GM21723 (cell line): ENCODE results near the gene BHLHE23.

Experiments used
- ATAC-seq: cut with Tn5 transposase; IDR thresholded peaks from one replicate; pipeline ENCODE4 v1.9.1; 2021; ENCODE audit warnings: mild to moderate bottlenecking, moderate library complexity; ENCODE audit not compliant: unreplicated experiment

The BHLHE23 gene

DNA sequence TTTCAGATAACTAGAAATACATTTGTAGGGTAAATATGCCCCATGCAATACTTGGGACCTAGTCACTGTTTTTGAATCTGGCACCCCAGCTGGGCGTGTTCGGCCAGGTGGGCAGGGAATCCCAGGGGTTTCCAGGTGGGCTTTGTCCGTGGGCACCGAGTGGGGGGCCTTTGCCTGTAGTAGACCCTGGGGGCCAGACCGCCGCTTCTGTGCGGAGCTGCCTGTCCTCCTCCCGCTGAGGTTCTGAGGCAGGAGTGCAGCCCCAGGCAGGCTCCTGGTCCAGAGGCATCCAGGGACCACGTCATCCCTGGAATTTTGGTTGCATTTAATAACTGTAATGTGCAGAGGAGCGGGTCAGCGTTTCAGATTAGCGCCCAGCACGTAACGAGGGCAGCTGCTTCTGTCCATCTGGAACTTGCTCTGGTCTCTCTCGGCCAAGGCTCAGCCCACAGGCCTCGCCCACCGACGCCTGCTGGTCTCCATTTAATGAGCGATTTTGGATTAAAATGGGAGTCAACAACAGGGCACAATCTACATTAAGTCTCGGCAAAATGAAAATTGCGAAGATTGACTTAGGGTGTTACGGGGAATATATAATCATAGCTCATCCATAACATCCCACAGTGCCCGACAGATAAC is 12.8 kb downstream of the BHLHE23 start:
- no peak for ATAC-seq

DNA sequence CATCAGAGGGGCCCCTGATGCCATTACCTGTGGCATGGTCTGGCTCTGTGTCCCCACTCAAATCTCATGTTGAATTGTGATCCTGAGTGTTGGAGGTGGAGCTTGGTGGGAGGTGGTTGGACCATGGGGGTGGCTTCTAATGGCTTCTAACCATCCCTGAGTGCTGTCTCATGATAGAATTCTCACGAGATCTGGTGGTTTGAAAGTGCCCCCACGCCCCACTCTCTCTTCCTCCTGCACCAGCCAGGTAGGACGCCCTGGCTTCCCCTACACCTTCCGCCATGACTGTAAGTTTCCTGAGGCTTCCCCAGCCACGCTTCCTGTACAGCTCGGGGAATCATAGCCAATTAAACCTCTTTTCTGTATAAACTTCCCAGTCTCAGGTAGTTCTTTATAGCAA is 14.9 kb downstream of the BHLHE23 start:
- no peak for ATAC-seq

DNA sequence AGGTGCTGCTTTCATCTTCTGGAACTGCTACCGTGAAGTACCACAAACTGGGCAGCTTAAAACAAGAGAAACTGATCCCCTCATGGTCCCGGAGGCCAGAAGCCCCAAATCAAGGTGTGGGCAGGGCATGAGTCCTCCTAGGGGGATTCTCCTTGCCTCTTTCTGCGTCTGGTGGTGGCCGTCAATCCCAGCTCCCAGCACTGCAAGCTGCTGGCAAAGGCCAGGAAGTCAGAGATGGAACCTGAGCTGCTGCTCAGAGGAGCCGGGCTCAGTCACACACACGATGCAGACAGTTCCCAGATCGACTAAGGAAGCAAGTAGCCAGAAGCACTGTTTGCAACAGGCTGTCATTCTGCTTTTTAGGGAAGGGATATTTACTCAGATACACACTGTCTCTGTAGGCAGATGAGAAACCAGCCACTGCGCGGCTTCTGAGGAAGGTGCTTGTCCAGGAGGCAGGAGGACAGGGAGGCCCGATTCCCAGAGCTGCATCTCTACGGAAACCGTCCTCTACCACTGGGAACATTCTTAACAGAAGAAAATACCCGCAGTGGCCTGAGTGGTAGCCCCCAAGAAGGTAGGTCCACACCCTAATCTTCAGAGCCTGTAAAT is 15.5 kb downstream of the BHLHE23 start:
- no peak for ATAC-seq

DNA sequence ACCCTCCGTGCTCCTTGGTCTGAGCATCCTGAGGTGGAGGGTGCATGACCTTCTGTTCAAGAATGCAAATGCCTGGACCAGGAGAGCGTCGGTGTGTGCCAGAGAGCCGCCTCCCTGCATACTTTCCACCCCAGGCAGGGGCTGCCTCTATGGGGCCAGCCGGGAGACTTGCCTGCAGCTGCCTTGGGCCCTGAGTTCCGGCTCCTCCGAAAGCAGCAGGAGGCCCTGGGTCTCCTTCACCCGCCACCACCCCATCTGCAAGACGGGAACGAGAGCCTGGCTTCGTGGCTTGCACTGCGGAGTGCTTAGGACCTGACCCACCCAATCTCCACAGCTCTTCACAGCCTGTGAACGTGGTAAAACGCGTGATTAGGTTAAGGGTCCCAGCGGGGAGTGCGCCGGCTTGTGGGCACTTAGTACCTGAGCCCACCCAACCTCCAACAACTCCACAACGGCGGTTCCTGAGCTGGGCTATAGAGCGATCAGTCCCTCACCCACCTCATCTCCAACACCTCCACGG is 16.4 kb downstream of the BHLHE23 start:
- ATAC-seq, result no peak

DNA sequence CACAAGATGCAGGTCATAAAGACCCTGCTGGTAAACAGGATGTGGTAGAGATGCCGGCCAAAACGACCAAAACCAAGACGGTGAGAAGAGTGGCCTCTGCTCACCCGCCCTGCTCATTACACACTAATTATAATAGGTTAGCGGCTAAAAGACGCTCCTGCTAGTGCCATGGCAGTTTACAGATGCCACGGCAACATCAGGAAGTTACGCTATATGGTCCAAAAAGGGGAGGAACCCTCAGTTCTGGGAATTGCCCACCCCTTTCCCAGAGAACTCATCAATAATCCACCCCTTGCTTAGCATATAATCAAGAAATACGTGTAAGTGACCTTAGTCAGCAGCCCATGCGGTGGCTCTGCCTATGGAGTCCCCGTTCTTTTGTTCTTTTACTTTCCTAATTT is 17.6 kb downstream of the BHLHE23 start:
- ATAC-seq, result no peak

DNA sequence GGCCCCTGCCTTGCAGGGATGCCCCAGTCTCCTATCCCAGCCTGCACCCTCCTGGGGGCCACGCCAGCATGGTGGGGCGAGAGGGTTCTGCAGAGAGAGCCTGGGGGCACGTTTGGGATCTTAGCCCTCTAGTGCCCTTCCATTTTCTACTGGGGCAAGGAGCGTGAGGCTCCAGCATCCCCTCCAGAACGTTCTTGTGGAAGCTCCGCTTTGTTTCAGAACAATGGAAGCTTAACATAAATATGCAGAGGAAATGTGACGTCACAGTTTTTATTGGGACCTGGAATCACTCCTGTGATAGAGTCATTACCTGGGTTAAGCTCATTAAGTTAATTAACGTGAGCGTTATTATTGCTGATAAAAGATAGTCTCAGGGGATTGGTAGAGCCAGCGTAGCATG is 19.6 kb downstream of the BHLHE23 start:
- no peak for ATAC-seq

DNA sequence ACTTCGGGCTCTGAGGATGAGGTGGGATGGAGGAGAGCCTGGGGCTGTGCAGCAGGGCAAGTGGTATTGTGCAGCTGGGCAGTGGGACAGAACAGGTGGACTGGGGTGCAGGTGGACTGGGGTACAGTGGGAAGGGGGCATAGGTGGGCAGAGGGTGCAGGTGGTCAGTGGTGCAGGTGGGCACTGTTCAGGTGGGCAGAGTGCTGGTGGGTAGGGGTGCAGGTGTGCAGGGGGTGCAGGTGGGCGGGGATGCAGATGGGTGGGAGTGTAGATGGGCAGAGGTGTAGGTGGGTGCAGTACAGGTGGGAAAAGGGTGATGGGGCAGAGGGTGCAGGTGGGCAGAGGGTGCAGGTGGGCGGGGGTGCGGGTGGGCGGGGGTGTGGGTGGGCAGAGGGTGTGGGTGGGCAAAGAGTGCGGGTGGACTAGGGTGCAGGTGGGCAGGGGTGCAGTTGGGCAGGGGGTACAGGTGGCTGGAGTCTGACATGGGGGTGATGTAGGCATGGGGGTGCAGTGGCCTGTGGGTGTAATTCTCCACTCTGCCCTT is 20.4 kb downstream of the BHLHE23 start:
- no peak for ATAC-seq

DNA sequence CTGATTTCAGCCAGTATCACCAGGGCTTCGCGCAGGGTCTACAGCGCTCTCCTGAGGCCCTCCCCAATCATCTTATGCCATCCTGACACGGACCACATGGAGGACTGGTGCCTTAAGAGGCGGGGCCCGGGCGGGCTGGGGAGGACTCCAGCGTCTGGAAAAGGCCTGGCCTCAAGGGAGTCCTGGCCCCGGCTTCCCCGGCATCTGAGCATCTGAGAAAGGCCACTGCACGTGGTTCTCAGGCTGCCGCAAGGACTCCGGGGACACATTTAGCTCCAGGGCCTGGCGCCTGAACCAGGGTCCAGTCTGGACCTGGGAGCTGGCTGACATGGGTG is 21.4 kb downstream of the BHLHE23 start:
- no peak for ATAC-seq

DNA sequence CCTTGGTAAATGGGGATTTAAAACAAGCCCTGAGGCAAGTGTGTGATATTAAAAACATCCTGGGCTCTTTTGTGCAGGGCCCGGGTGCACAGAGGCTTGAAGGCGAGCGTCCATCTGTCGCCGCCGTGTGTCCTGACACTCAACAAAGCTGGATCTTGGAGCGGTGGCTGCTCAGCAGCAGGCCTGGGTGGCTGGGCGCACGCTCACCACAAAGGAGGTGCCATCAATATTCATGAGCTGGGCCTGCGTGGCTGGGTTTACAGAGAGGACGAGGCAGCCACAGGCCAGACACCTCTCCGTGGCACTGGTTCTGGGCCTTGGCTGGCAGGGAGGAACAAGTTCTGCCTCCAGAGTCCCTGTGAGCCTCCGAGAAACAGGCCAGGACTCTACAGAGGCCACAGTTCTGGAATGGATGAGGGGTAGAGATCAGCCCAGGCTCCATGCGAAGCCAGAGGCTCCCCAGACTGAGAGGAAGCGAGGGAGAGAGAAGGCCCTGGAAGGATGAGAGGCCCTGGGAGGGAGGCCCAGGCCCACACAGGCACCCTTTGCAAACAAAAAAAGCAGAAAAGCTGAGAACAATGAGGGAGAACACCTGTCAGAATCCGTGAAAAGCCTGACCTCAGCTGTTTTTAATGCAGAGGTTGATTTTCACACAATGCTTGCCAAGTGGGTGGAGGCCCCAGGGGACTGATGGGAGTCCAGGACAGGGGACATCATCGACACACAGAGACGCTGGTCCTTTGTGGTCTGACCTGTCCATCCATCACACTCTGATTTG is 21.9 kb downstream of the BHLHE23 start:
- no peak for ATAC-seq

DNA sequence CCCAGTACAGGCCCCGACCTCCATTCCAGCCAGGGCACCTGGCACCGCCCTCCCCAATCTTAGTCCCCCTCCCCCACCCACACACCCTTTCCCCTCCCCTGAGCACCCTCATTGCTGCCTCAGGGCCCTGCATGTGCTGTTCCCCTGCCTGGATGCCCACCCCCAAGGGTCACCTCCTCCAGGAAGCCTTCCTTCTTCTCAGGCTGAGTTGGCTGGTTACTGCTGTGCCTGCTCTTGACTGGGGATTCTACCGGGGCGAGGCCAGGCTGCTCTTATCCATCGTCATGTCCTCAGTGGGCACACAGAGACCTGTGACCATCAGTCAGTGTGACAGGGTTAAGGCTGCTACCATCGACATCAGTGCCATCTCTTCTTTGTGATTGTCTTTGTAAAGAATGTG is 23.6 kb downstream of the BHLHE23 start:
- ATAC-seq, result no peak

DNA sequence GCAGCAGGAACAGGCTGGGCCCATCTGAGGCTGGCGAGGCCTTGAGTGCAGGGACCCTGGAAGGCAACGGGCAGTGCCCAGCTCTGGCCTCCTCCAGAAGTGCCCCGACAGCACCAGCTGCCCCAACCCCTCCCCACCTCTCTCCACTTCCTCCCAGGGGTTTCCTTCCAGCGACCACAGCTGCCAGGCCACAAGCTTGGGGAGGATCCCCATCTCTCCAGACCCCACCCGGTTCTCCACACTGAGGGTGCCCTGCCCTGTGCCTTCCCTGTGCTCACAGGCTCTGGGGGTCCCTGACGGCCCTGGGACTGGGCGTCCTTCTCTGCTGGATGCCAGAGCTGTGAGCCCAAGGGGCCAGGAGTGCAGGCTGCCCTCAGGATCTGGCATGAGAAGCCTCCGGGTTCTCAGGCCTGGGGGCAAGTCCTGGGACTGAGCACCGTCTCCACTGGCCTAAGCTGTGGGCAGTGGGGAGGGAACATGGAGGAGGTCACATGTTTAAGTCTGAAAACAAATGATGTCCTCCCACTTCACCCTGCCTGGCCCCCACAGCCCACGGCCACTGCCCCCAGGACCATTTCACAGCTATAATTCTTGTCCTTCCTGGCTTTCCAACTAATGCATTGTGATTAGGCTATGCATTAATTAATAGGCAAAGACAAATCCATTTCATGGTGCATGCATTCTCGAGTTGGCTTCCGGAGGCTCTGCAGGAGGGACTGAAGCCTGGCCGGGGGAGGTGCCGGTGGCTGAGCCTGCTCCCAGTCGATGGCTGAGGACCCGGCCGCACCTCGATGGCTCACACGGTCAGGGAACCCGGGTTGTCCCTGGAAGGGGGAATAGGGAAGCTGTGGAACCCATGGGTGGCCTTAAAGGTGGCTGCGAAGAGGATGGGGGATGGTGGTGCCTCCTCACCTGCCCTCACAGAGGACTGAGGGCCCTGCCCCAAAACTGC is 24.4 kb downstream of the BHLHE23 start:
- ATAC-seq, result no peak

DNA sequence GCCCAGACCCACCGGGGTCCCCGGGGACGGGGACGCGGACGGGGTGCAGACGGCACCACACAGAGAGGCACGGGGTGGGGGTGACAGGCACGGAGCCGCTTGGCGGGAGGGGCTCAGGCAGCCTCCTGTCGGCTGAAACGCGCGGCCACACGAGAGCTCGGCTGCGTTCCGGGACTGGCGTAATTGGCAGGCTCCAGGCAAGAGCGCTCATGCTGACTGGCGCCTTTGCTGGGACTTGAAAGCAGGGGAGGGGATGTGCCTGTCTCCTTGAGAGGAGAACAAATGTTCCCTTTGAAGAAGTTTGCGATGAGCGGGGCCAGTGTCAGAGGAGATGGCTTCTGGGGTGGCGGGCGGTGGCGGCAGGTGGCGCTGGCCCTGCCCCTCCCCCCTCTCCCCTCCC is 25.8 kb downstream of the BHLHE23 start:
- ATAC-seq, result no peak

DNA sequence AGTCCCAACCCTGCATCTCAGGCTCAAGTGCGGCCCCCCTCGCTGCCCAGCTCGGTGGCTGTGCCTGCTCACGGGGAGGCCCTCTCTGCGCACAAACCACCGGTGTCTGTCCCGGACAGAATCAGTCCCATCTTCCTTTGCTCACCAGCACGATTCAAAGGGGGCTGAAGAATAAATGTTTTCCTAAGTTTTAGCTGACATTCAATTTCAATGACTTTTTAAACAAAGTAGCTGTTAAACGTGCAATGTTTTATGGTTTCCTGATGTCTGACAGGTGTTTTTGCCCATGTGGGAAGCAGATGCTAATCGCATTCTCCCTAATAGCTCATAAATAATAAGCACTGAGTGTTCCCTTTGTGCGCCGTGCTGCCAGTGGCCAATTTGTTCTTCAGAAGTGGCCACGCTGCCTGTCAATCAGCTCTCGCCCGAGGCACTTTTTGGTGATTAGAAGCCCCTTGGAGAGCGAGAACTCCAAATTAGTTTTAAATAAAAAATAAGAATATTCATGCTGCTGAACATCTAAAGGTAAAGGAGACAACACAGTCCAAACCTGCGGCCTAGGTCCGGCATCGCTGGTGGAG is 26.3 kb downstream of the BHLHE23 start:
- ATAC-seq, result no peak

DNA sequence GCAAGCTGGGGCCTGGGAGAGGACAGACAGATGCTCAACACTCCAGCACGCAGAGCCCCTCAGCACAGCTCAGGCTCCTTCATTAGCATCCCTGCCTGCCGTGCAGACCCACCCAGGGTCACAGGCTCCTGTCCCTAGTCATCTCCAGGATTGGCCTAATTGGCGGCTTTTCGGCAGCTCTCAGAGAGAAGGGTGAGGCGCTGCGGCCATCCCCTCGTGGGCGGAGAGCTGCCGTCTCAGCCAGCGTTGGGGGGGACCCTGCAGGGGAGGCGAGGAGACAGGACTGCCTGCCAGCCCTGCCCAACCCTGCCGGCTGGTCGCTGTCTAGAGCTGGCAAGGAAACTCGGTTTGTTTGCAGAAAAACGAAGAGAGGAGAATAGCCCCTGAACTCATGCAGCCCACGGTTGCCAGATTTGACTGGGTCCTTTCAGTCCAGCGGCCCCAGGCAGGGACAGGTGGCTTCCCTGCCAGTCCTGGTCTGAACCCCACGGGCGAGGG is 26.8 kb downstream of the BHLHE23 start:
- no peak for ATAC-seq

DNA sequence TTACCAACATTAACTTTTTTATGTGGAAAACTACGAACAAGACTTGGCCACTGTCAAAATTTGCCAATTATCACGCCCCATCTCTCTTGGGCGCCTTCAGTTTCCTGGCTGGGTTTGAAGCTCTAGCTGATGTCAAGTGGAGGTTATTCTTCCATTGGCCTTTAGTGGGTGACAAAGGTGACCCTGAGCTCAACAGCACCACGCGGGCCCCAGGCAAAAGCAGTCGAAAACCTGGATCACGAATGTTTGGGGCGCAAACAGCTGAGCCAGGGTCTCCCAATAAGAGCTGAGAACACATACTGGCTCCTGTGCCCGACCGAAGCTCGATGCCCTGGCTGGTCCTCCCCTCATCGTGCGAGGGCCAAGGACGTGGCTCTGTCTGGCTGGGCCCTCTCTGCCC is 27.5 kb downstream of the BHLHE23 start:
- ATAC-seq, result no peak

DNA sequence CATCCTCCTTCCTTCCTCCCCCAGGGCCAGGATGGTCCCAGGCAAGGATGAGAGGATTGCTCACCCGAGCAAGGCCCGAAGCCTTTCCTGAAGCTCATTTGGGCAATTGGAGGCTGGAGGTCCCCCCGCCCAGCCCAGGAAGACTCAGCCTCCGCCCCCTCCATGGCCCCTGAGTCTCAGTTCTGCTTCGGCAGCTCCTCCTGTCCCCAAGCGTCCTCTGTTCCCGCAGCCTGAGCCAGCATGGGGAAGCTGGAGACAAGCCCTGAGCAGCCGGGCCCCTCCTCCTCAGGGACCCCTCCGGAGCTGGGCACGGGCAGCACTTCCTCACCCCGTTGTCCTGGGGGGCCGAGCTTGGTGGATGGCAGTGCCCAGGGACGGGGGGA is 28.2 kb downstream of the BHLHE23 start:
- peak; percentile 1 for ATAC-seq

DNA sequence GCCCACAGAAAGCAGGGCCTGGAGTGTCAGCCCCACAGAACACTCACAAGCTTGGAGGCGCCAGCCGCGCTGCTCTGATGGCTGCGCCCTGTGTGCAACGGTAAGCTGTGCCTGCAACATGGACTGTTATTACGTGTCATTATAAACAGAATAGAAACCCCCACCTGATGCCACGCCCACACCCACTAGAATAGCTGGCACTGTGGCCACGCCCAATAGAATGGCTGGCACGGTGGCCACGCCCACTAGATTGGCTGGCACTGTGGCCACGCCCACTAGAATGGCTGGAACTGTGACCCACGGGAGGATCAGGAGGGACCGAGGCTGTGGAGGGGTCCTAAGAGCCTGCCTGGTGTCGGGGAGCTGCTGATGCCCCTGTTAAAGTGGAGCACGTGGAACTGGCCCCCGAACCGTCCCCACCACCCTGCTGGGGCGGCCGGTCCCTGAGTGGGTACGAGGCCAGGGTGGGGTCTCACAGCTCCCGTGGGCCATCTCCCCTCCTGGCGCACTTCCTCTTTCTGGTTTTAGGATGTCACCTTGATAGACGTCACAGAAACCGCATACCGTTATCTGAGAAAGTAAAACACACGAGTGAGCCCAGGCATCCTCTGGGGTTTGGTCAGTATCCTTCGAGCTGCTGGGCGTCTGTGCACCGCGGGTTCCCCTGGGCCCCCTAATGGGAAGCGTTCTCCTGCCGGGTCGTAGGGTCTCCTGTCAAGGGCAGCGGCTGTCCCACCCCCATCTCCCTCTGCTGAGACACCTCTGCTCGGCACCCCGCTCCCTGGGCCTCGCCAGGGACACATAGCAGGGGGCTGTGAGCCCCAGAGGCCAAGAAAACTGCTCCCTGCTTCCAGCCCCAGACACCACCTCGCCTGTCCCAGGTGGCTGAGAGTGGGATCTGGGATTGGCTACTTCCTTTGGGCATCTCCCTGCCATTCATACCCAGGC is 28.9 kb downstream of the BHLHE23 start:
- ATAC-seq, result peak; percentile 68

DNA sequence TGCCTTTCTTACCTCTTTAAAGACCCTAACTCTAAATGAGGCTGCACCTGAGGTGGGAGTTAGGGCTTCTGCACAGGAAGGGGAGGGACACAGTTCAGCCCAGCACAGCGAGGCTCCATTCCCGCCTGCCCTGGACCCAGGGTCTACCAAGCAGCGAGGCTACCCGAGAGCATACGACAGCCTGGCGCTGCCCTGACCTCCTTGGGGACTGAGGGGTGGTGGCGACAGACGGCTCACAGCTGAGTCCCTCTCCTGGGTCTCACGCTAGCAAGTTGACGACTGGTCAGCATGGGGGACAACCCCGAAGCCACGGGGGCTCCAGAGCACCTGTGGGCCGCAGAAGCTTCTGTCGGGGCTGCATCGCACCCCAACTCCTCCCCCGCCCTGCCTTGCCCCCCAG is 29.9 kb downstream of the BHLHE23 start:
- no peak for ATAC-seq

DNA sequence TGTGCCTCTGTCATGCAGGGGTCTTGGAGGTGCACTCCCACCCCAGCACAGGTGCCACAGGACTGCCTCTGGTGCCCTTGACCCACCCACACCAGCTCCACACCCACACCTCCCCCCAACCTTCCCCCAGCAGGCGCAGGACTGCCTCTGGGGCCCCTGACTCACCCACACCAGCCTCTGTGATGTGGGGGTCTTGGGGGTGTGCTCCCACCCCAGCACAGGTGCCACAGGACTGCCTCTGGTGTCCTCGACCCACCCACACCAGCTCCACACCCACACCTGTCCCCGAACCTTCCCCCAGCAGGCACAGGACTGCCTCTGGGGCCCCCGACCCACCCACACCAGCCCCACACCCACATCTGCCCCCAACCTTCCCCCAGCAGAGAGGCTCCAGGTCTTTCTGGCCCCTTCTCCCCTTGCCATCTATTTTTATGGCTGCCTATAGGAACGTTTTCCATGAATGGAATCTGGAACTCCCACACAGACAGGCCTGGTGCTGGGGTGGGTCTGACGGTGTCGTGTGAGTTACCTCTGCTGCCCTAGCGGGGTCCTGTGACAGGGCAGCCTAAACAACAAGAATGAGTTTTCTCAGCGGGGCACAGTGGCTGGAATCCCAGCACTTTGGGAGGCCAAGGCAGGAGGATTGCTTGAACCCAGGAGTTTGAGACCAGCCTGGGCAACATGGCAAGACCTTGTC is 30.8 kb downstream of the BHLHE23 start:
- ATAC-seq, result no peak
